ENCODE results near the gene ASPM.

Gene ASPM, protein sequence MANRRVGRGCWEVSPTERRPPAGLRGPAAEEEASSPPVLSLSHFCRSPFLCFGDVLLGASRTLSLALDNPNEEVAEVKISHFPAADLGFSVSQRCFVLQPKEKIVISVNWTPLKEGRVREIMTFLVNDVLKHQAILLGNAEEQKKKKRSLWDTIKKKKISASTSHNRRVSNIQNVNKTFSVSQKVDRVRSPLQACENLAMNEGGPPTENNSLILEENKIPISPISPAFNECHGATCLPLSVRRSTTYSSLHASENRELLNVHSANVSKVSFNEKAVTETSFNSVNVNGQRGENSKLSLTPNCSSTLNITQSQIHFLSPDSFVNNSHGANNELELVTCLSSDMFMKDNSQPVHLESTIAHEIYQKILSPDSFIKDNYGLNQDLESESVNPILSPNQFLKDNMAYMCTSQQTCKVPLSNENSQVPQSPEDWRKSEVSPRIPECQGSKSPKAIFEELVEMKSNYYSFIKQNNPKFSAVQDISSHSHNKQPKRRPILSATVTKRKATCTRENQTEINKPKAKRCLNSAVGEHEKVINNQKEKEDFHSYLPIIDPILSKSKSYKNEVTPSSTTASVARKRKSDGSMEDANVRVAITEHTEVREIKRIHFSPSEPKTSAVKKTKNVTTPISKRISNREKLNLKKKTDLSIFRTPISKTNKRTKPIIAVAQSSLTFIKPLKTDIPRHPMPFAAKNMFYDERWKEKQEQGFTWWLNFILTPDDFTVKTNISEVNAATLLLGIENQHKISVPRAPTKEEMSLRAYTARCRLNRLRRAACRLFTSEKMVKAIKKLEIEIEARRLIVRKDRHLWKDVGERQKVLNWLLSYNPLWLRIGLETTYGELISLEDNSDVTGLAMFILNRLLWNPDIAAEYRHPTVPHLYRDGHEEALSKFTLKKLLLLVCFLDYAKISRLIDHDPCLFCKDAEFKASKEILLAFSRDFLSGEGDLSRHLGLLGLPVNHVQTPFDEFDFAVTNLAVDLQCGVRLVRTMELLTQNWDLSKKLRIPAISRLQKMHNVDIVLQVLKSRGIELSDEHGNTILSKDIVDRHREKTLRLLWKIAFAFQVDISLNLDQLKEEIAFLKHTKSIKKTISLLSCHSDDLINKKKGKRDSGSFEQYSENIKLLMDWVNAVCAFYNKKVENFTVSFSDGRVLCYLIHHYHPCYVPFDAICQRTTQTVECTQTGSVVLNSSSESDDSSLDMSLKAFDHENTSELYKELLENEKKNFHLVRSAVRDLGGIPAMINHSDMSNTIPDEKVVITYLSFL (N-terminal part only)

GRCh38 chr1:197146101-197147095 is at the start of gene ASPM:
Gene ASPM (minus strand): TSS chr1:197146669. CDS start chr1:197146437, 232 bp downstream.
- peak; percentile 96 for DNase-seq

GRCh38 chr1:197195100-197195499 is 48.6 kb upstream of the ASPM start:
- DNase-seq: no peak

DNA sequence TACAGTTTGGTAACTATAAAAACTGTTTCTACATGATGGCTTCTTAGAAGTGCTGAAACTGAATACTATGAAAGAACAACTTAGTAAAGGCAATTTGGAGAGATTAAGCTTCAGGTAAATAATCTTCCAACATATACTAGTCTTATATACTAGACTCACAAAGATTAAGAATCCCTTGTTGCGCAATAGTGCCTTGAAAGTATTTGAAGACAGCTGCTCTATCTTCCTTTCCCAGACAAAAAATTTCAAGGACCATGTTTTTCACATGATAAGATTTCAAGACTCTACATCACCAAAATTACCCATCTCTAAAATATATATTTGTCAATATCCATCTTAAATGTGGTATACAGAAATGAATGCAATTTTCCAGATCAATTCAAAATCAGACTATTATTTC is 37.7 kb upstream of the ASPM start:
- no peak for DNase-seq

DNA sequence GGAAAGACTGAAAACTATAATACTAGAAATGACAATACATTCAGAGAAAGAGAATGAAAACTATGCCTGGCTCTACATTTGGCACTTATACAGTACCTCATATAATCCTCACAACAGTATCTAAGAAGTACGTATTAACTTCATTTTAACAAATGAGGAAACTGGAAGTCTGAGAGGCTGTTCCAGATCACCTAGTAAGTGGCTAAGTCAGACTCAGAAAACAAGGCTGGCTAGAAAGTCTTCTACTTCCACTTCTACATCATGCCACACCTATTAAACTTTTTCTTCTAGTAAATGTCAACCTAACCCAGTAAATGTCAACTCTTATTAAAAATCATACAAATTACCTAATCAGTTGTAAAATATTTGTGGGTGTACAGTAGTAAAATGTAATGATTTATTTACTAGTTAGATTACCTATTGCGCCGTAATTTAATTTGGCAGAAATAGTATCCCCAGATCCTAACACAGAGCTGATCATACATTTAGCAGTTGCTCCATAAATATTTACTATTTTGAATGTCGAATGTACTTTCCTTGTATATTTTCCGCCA is 36.8 kb upstream of the ASPM start:
- DNase-seq: no peak

GRCh38 chr1:197182716-197183115 is 36.2 kb upstream of the ASPM start:
- DNase-seq: no peak

- no peak for DNase-seq
Measured at GRCh38 chr1:197181982-197182381, 35.5 kb upstream of the ASPM start.

DNA sequence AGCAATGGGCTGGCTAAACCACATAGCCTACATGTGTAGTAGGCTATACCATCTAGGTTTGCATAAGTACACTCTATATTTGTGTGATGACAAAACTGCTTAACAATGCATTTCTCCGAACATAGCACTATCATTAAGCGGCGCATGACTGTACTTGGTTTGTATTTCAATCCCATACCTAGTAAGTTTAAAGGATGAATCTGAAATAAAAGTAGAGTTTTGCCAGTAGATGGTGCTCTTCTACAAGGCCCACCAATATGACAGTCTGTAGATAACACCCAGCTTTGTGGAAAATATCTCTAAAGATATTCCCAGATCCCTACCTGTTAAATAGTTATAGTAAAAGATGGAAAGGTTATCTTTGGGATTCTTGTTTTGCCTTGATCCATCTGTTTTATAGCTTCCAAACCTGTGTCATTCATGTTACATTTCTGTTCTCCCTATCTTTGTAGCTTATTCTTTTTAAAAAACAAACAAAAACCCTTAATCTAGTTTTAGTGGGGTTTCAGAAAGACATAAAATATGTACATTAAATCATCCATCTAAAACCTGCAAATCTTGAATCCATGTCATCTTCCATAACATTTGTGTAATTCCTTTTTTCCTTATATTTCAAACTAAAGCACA is 33.9 kb upstream of the ASPM start:
- no peak for DNase-seq

- no peak for DNase-seq
Measured at GRCh38 chr1:197178998-197179397, 32.5 kb upstream of the ASPM start.

GRCh38 chr1:197174818-197175217 is 28.3 kb upstream of the ASPM start:
- DNase-seq: no peak

DNA sequence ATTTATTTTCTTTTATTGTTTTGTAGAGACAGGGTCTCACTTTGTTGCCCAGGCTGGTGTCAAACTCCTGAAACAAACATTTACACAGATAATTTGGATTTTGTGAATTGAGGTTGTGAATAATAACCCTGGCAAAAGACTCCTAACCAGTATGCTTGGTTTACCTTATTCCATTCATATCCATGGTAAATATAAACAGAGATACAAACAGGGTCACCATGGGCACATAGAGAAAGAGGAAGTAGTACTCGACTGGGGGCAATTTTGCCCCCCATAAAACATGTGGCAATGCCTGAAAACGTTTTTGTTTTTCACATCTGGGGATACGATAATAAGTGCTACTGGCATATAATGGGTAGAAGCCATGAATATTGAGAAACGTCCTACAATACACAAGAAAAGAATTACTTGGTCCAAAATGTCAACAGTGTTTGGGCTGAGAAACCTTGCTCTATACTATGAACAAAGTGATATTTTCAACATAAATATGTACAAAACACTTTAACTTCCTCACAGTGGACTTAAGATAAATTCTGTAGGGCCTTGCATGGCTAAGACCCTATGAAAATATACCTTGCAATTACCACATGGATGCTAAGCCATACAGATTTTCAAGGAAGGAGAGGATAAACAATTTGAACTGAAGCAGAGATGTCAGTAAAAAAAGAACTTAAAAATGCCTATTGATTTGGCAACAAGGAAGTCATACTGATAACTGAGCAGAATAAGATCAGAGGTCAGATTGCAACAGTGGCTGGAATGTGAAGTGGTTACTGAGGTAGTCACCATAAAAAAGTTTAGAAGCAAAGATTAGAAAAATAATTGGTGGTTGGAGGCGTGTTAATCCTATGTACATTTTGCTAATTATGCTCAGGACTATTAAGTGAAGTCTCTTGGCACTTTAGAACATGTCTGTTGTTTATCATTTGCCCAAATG is 27.4 kb upstream of the ASPM start:
- no peak for DNase-seq

DNA sequence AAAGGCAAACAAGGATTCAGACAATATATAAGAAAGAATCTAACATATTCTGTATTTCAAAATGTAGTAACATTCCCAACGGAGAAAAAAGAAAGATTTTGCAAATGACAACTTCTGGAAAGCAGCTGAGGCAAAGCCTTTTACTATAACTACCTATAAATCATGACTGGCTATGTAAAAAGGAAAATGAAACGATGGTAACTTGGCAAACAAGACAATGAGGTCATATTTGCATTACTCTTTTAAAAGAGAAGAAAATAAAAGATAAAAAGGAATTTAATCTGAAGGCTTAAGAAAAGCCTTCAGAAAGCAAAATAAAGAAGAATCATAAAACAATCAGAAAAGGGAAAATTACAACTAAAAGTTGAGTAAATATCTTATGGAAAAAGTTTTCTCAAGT is 25.1 kb upstream of the ASPM start:
- DNase-seq: no peak

GRCh38 chr1:197170538-197170937 is 24.1 kb upstream of the ASPM start:
- no peak for DNase-seq

DNA sequence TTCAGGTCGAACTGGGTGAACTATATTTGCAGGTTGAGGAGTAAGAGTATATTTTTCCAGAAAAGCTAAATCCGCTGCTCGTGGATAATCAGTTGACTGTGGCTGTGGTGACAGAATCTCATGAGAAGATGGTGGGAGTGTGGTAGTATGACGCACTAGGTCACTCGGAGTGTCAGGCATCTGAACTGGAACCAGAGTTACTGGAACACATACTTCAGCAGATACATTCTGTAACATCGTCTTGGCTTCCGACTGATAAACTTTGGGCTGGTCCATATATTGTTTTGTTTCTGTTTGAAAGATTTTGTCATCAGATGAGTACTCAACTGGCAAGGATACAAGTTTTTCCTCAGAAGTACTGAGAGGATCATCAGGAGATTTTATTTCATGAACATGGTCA is 13.0 kb upstream of the ASPM start:
- no peak for DNase-seq

DNA sequence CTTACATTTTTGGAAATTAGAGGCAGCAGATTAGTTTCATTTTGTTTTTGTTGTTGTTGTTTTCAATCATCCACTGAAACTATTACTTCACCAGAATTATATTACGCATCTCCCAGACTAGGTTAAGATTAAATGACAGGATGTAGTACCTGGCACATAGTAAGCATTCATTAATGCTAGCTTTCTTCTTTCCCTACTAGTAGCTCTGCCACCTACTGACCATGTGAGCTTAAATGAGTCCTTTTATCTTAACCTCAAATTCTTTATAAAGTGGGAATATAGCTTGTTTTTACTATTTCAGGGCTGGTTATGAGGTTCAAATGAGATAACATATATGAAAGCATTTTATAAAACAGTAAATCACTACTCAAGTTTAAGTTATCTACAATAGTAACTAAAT is 10.2 kb upstream of the ASPM start:
- DNase-seq: no peak

DNA sequence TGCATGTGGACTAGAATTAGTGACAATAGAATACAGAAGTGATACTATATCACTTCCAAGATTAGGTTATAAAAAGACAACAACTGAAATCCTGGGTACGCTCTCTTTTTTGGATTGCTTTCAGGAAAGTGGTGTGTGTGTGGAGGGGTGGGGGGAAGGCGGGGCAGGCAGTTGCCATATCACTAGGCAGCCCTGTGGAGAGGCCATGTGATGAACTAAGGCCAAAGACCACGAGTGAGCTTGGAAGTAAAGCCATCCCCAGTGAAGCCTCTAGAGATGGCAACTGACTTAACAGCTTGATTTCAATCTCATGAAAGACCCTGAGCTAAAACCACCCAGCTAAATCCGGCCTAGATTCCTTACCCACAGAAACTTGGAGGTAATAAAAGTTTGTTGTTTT is 6.2 kb upstream of the ASPM start:
- DNase-seq: no peak

DNA sequence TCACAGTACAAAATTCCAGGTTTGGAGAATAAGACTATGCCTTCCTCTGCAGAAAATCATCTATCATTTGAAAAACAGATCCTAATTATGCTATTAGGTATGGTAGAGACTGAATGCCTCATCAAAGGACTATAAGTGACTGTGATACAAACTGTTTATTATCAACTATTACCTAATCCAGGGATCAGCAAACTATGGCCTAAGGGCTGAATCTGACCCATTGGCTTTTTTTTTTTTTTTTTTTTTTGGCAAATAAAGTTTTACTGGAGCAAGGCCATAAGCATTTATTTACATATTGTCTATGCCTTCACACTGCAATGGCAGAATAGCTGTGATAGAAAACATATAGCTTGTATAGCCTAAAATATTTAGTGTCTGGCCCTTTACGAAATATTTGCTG is 4.7 kb upstream of the ASPM start:
- DNase-seq: no peak

DNA sequence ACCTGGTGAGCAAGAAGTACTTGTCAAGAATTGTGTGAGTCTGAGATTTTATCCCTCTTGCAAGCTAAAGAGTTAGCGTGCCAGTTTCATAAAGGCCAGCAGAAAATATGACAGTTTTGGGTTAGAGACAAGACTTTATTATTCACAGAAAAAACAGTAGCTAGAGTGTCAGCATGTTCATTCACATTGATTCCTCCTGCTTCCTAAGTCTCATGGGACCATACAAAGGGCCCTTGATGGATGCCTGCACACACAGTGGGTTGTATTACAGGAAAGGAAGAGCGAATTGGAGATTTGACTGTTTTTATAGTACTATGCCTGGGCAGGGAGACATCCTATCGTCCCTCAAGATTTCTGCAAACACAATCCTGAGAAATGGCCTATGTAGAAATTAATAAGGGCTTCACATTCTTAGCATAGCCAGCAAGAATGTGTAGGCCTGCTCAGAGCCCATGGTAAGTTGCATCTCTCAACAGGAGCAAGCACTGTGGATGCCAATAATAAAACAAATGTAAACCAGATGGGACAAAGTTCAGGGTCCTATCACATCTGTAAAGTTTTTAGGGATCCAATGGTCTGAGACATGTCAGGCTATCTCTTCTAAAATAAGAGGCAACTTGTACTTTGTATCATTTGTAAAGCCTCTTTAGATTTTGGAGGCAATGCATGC is 4.0 kb upstream of the ASPM start:
- DNase-seq: no peak

- DNase-seq: no peak
Measured at GRCh38 chr1:197149340-197149739, 2.9 kb upstream of the ASPM start.

GRCh38 chr1:197145446-197146024 is 934 bp downstream of the ASPM start:
- DNase-seq: no peak
